Effector memory CD8-positive, alpha-beta T cell (primary cell): ENCODE data around the gene SGO2.
"Not testable (repeated sequence)": the region's sequence is repeated elsewhere in the genome, so short reads cannot be mapped to it uniquely, and the experiment has no call there.

Experiments used
- ATAC-seq: fragments of 150-1000 bp; cut with Tn5 transposase; replicated peaks from 2 replicates; pipeline ENCODE4 v1.10.0; 2021; ENCODE audit warnings: mild to moderate bottlenecking, moderate library complexity
- DNase-seq, 3 experiments: peaks; one replicate each; pipeline ENCODE4 v3.0.0; 2021
- H3K27ac Mint-ChIP-seq, 2 donors: one replicate each; pipeline ENCODE4 v1.8.0; 2022; ENCODE audit warnings: mild to moderate bottlenecking in 2 of 2, mixed read lengths in 2 of 2, moderate library complexity in 2 of 2
- H3K27me3 Mint-ChIP-seq, 2 donors: one replicate each; pipeline ENCODE4 v1.8.0; 2022; ENCODE audit warnings: mixed read lengths in 2 of 2
- H3K36me3 Mint-ChIP-seq: one replicate; pipeline ENCODE4 v1.8.0; 2022; ENCODE audit warnings: mild to moderate bottlenecking, moderate library complexity, mixed read lengths; ENCODE audit not compliant: insufficient read depth
- H3K4me1 Mint-ChIP-seq, 2 donors: one replicate each; pipeline ENCODE4 v1.8.0; 2022; ENCODE audit warnings: low read depth in 2 of 2, mixed read lengths in 2 of 2
- H3K4me3 Mint-ChIP-seq, 2 donors: one replicate each; pipeline ENCODE4 v1.8.0; 2022; ENCODE audit warnings: mild to moderate bottlenecking in 2 of 2, mixed read lengths in 2 of 2, moderate library complexity in 2 of 2
- H3K9me3 Mint-ChIP-seq, 2 donors: one replicate each; pipeline ENCODE4 v1.8.0; 2022; ENCODE audit warnings: mixed read lengths in 2 of 2

SGO2 gene

DNA sequence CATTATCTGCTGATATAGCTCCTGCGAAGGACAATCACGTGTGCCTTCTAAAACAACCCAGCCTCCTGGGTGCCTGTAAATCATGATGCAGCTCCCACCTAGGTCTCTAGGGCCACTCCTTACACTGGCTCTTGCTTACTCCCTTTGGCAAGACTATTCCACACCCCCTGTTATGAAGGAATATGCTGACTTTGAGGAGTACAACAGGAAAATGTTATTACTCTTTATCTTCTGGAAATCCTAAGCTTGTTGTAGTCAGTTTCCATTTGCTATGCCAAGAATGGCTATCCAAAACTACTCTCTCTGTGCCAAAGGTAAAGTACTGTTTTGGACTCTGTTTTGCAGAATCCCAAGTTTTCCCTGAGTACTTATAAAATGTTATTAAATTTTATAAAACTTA lies 7.7 kb downstream of the SGO2 start:
- no peaks in the 10 kb centered on the region for H3K9me3 Mint-ChIP-seq

GRCh38 chr2:200534572-200534971 lies 8.6 kb downstream of the SGO2 start:
- Mint-ChIP-seq H3K36me3 (no peaks in the 10 kb centered on the region), H3K9me3 (no peaks in the 10 kb centered on the region), H3K27ac (no peak overlapping the region), H3K27me3 (no peaks in the 10 kb centered on the region), H3K4me3 (no peak overlapping the region), H3K4me1 (no peaks in the 10 kb centered on the region)
- DNase-seq (no peak), ATAC-seq (no peak)

More for the DNA sequence above, 7.7 kb downstream of the SGO2 start:
- H3K4me1 Mint-ChIP-seq = no peaks in the 10 kb centered on the region
- H3K4me3 Mint-ChIP-seq = no peak overlapping the region
- DNase-seq (no peak), ATAC-seq (no peak)
- no peak overlapping the region for H3K27ac Mint-ChIP-seq
- no peaks in the 10 kb centered on the region for H3K27me3 Mint-ChIP-seq
- H3K36me3 Mint-ChIP-seq = no peaks in the 10 kb centered on the region

- ATAC-seq = no peak
- H3K27ac Mint-ChIP-seq = no peak overlapping the region
- no peak for DNase-seq
- no peaks in the 10 kb centered on the region for H3K36me3 Mint-ChIP-seq
- no peaks in the 10 kb centered on the region for H3K9me3 Mint-ChIP-seq
- H3K27me3 Mint-ChIP-seq = no peaks in the 10 kb centered on the region
- H3K4me3 Mint-ChIP-seq = no peak overlapping the region
- H3K4me1 Mint-ChIP-seq = no peaks in the 10 kb centered on the region
These were observed 12.1 kb downstream of the SGO2 start for GRCh38 chr2:200538139-200538538.

- Mint-ChIP-seq H3K9me3 (no peaks in the 10 kb centered on the region), H3K4me3 (no peak overlapping the region), H3K27ac (no peak overlapping the region), H3K36me3 (no peaks in the 10 kb centered on the region), H3K27me3 (no peaks in the 10 kb centered on the region), H3K4me1 (no peaks in the 10 kb centered on the region)
- ATAC-seq = no peak
- DNase-seq = no peak
These were observed 14.8 kb downstream of the SGO2 start for GRCh38 chr2:200540793-200541192.

- not testable (repeated sequence) for H3K27me3 Mint-ChIP-seq
These were observed 40.6 kb downstream of the SGO2 start for GRCh38 chr2:200566596-200566995.

GRCh38 chr2:200567932-200568331 lies 41.9 kb downstream of the SGO2 start:
- no peak for DNase-seq
- Mint-ChIP-seq H3K36me3 (no peaks in the 10 kb centered on the region), H3K27me3 (no peaks in the 10 kb centered on the region), H3K9me3 (no peaks in the 10 kb centered on the region), H3K4me1 (no peaks in the 10 kb centered on the region), H3K4me3 (no peak overlapping the region), H3K27ac (no peak overlapping the region)
- ATAC-seq = no peak

More at GRCh38 chr2:200566596-200566995, 40.6 kb downstream of the SGO2 start:
- H3K4me1 Mint-ChIP-seq, H3K27ac Mint-ChIP-seq, ATAC-seq, H3K36me3 Mint-ChIP-seq, H3K9me3 Mint-ChIP-seq, DNase-seq, H3K4me3 Mint-ChIP-seq: not testable (repeated sequence)

DNA sequence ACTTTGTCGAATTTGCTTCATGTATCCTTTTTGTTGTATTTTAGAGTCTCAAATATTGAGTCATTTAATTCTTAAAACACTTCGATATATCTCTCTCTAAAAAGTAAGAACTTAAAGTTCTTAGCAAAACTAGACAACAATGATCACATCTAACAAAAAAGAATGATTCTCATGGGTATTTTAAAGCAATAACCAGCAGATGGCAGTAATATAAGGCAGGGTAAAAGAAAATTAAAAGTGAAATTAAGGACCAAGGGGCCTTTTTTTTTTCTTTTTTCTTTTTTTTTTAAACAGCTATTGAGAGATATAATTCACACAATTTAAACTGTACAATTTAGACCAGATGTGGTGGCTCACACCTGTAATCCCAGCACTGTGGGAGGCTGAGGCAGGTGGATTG lies 50.0 kb downstream of the SGO2 start:
- H3K27ac Mint-ChIP-seq = peak overlapping the region in 1 of 2 donors; percentile 62

DNA sequence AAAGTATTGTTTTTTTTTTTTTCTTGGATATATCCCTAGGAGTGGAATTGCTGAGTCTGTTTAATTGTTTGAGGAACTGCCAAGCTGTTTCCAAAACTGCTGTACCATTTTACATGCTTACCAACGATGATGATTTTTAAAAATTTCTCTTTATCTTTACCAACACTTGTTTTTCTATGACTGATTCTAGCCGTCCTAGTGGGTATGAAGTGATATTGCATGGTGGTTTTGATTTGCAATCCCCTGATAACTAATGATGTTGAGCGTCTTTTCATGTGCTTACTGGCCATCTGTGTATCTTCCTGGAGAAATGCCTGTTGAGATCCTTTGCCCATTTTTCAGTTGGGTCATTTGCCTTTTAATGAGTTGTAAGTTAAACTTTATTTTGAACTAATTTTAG lies 51.0 kb downstream of the SGO2 start:
- Mint-ChIP-seq H3K4me1 (peaks cover 0 to 3% of the 10 kb centered on the region in 2 donors), H3K27me3 (no peaks in the 10 kb centered on the region), H3K4me3 (no peak overlapping the region), H3K27ac (no peak overlapping the region), H3K36me3 (no peaks in the 10 kb centered on the region), H3K9me3 (no peaks in the 10 kb centered on the region)
- ATAC-seq (no peak), DNase-seq (no peak)

More for the DNA sequence above, 50.0 kb downstream of the SGO2 start:
- H3K4me1 Mint-ChIP-seq = peaks cover 0 to 3% of the 10 kb centered on the region in 2 donors
- peak; percentile 19 for ATAC-seq
- H3K4me3 Mint-ChIP-seq = no peak overlapping the region
- H3K9me3 Mint-ChIP-seq = no peaks in the 10 kb centered on the region
- no peaks in the 10 kb centered on the region for H3K27me3 Mint-ChIP-seq
- DNase-seq = no peak
- H3K36me3 Mint-ChIP-seq = no peaks in the 10 kb centered on the region

DNA sequence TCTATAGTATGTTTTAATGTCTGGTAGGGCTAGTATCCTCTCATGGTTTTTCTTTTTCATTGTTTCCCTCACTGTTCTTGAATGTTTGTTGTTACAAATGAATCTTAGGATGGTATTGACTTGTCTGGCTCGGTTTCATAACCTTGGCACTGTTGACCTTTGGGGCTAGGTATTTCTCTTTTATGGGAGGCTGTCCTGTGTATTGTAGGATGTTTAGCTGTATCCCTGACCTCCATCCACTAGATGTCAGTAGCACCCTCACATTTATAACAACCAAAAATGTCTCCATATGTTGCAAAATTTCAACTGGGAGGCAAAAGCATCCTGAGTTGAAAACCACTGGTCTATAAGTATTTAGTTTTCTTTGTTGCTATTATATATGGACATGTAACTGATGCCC lies 52.8 kb downstream of the SGO2 start:
- Mint-ChIP-seq H3K4me3 (no peak overlapping the region), H3K9me3 (no peaks in the 10 kb centered on the region), H3K36me3 (no peaks in the 10 kb centered on the region), H3K27me3 (no peaks in the 10 kb centered on the region), H3K4me1 (peaks cover 0 to 3% of the 10 kb centered on the region in 2 donors), H3K27ac (no peak overlapping the region)
- ATAC-seq (peak; percentile 45), DNase-seq (no peak)

DNA sequence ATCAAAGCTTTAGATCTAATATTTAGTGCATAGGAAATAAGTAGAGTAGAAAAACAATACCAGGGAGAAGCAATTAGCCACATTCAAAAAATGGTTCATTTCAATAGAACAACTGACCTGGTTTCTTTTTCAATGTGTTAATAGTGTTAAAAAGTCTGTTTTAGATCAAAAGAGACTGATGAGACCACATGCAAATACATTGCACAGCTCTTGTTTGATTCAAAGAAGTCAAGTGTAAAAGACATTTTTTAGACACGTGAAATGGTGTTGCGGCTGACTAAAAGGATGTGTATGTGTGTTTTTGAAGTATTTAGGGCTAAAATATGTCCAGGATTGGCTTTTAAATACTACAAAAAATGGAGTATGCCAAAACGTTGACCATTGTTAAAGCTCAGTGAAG lies 58.6 kb downstream of the SGO2 start:
- ATAC-seq = no peak
- Mint-ChIP-seq H3K27me3 (peaks cover 0 to 5% of the 10 kb centered on the region in 2 donors), H3K4me1 (peaks cover 0 to 3% of the 10 kb centered on the region in 2 donors), H3K9me3 (no peaks in the 10 kb centered on the region), H3K27ac (no peak overlapping the region), H3K4me3 (no peak overlapping the region), H3K36me3 (no peaks in the 10 kb centered on the region)
- DNase-seq = no peak

DNA sequence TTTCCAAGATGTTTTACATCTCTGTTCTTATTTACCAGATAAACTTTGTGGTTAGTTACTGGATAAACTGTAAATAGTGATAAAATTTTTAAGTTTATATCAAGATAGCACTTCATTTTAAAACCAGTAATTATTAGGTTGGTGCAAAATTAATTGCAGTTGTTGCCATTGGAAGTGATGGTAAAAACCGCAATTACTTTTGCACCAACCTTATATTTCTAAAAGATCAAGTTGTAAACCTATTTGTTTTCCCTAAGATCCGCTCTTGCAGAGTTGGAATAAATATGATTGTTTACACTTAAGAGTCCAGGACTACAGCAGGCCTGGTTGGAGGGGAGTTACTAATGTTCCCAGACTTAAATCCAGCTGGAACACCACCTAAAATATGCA lies 59.3 kb downstream of the SGO2 start:
- Mint-ChIP-seq H3K27ac (no peak overlapping the region), H3K36me3 (no peaks in the 10 kb centered on the region), H3K9me3 (no peaks in the 10 kb centered on the region), H3K27me3 (peaks cover 2 to 8% of the 10 kb centered on the region in 2 donors), H3K4me3 (peak overlapping the region; percentile 73 to 79), H3K4me1 (peaks cover 0 to 3% of the 10 kb centered on the region in 2 donors)
- ATAC-seq = no peak
- no peak for DNase-seq

- DNase-seq (peak in 1 of 3 experiments; percentile 4), ATAC-seq (peak; percentile 59)
- Mint-ChIP-seq H3K9me3 (no peaks in the 10 kb centered on the region), H3K27me3 (peaks cover 8 to 15% of the 10 kb centered on the region in 2 donors), H3K27ac (peak within 1 kb of the TSS; percentile 25 to 74), H3K36me3 (no peaks in the 10 kb centered on the region), H3K4me1 (peaks cover 0 to 3% of the 10 kb centered on the region in 2 donors), H3K4me3 (peak within 1 kb of the TSS; percentile 73 to 79)
These were observed 60.0 kb downstream of the SGO2 start, which contains the start of gene AOX1 for GRCh38 chr2:200585730-200586643. TSS of gene AOX1 (plus strand) at chr2:200586014. CDS start at chr2:200586109, 95 bp downstream.

- Mint-ChIP-seq H3K27ac (peak overlapping the region; percentile 25 to 74), H3K4me3 (peak overlapping the region; percentile 73 to 79), H3K27me3 (peaks cover 14 to 20% of the 10 kb centered on the region in 2 donors), H3K4me1 (peaks cover 0 to 3% of the 10 kb centered on the region in 2 donors), H3K36me3 (no peaks in the 10 kb centered on the region), H3K9me3 (no peaks in the 10 kb centered on the region)
- no peak for DNase-seq
- no peak for ATAC-seq
These were observed 60.6 kb downstream of the SGO2 start for GRCh38 chr2:200586644-200586975.

- DNase-seq = no peak
- Mint-ChIP-seq H3K27ac (no peak overlapping the region), H3K36me3 (no peaks in the 10 kb centered on the region), H3K4me1 (peaks cover 0 to 3% of the 10 kb centered on the region in 2 donors), H3K27me3 (peaks cover 17 to 25% of the 10 kb centered on the region in 2 donors), H3K4me3 (no peak overlapping the region), H3K9me3 (no peaks in the 10 kb centered on the region)
- no peak for ATAC-seq
These were observed 61.1 kb downstream of the SGO2 start for GRCh38 chr2:200587007-200587616.
